ENCODE data around the gene ZBED3.

The ZBED3 gene

DNA sequence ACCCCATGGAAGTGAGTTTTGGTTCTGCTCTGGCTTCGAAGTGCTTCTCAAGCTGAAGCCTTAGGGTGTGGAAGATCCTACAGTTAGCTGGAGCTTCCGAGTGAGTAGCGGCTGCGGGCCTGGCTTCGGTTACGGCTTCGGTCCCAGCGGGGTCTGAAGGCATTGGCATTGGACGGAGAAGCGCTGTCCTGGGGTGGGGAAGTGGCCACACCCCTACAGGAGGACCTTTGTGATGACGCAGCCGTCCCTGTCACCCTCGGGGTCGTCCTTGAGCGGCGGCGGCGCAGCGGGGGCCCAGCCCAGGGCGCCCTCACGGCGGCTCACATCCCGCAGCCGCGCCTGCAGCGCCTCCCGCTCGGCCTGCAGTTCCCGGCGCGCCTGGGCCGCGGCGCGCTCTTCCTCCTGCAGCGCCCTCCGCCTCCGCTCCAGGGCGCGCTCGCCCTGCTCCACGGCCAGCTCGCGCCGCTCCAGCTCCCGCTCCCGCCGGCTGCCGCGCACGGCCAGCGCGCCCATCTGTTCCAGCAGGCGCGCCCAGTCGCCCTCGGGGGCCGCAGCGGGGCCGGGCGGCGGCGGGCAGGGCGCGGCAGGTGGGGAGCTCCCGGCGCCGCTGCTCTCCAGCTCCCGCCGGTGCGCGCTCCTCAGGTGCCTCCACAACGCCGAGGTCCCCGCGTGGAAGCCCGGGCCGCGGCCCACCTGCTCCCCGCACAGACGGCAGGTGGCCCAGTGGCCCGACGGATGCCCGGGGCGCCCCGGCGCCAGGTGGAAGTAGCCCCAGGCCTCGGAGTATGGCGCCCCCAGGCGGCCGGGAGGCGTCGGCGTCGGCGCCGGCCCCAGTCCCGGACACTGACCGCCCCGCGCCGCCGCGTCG, 9.9 kb downstream of the ZBED3 start:
- DNase-seq, result peak; percentile 6

DNA sequence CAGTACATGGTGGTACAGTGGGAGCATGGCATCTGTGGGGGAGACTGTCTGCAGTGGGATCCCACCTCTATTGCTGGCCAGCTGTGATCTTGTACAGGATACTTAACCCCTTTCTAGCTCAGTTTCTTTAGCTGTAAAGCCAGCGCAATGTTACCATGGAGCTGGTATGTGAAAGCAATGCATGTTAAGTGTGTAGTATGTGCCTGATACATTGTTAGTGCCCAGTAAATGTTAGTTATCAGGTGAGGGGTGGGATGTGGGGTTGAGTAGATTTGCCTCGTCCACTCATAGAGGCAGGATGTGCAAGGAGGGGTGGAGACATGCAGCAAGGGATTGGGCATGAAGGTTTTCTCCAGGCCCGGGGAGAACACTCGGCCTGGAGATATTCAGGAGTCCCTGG, 12.3 kb downstream of the ZBED3 start:
- DNase-seq, result no peak

DNA sequence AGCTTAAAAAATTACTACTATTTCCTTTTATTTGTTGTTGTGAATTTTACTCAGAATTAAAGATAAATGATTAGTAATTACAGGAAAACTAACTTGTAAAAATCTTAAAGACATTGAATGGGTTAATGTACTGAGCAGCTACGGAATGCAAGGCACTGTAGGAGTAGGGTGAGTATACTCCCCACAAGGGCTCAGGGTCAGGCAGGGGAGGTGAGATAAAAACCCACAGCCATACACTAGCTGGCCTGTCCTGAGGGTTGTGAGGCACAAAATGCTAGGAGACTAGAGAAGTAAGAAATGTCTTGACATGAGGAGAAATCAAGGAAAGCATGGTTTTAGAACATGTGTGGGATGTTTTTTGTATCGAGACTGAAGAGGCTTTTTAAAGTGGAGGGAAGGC, 13.4 kb downstream of the ZBED3 start:
- DNase-seq, result no peak

DNA sequence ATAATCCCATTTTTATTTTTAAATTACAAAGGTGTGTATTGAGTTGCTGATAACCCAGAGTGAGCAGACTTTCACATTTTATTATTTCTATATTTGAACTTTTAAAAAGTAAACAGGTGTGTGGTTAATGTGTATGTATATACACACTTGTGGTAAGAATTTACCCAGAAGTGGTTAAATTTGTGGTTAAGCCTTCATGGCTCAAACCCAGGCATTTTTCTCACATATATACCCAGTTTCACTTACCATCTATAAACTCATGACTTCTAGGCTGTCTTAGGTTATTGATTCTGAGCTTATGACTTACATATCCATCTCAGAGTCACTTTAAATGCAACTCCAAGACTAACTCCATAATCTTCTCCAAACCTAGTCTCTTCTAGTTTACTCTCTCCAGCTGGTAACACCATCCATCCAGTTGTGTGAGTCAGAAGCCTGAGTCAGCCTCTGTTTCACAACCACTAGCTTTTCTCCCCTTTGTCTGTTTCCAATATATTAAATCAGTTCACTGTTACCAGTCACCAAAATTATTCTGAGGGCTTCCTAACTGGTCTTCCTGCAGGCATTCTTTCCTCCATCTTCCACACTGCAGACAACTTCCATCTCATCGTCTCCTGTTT, 20.2 kb downstream of the ZBED3 start:
- DNase-seq, result no peak

DNA sequence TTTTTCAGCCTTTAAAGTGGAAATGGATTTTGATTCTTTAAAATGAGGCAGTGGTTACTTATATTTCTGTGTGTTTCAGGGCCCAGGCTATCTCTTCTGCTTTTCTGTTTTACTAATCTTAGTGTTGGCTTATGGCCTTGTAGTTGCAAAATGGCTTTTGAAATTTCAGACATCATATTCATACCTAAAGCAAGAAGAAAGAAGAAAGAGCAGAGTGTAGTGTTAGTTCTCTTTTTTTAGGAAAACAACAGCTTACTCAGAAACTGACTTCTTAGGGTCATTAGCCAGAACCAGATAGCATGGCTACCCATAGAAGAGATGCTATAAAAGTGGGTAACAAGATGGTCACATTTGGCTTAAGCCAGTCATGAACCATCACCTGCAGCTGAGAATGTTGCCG, 20.9 kb downstream of the ZBED3 start:
- DNase-seq, result no peak

DNA sequence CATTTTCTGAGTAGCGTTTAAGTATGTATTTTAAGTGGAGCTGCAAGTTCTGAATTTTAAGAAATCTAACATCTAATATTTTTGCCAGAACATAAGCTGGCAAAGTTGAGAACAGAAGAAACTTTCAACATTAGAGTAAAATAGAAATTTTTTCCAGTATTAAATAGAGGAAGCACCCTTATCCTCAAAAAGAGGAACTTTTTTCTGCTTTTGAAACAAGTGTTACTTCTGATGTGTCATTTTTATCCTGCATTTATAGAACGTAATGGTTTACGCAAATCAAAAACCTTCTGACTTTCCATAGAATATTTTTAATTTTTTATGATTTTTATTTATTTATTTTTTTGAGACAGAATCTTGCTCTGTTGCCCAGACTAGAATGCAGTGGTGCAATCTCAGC, 21.8 kb downstream of the ZBED3 start:
- DNase-seq, result no peak

DNA sequence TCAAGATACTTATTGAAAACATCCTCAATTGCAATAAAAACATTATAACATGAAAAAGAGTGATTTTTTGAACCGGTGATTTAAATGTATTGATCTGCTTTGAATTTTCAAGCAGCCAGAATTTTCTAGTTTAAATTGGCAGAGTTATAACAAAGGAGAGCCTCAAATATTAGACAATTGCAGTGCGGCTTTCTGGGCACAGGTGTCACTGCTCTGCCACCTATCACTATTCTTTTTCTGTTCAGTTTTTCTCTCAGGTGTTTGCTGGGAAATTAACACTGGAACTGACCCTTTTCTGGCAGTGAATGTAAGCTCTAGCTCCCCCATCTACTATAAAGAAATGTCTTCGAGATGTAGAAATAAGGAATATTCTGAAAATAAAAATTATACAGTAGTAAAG, 23.0 kb downstream of the ZBED3 start:
- DNase-seq, result no peak

DNA sequence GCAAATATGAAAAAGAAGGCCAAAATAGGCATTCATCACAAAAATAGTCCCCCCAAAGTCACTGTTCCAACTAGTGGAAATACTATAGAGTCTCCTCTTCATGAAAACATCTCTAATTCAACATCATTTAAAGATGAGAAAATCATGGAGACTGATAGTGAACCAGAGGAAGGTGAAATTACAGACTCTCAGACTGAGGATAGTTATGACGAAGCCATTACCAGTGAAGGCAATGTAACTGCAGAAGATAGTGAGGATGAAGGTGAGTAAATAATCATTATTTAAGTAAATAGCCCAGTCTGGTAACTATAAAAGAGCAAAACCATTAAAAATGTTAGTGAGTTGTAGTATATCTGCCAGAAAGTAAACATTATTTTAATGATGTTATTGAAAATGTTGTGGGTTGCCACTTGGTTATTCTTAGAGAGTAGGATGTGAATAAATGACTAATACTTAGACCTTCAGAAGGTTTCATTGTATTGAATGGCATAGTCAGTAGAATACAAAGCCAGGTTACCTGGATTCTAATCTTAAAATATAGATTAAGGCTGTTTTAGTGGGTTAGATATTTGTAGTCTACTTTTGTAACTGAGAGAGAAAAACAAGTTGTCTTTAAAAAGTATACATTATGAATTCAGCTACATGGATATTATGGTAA, 40.5 kb downstream of the ZBED3 start:
- no peak for DNase-seq

DNA sequence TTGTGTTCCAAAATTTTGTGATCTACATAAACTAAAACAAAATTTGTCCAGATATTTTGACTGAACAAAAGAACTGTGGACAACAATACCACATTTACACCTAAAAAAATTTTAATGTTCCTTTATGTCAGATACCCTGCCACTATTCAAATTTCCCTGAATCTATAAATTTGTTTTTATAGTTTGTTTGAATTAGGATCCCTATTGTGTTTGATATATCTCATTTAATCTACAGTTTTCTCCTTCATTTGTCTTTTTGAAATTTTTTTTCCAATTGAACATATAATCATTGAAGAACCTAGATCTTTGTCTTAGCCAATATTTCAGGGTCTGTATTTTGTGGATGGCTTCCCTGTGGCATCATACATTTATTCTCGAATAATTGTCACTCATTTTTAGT, 51.1 kb downstream of the ZBED3 start:
- no peak for DNase-seq

DNA sequence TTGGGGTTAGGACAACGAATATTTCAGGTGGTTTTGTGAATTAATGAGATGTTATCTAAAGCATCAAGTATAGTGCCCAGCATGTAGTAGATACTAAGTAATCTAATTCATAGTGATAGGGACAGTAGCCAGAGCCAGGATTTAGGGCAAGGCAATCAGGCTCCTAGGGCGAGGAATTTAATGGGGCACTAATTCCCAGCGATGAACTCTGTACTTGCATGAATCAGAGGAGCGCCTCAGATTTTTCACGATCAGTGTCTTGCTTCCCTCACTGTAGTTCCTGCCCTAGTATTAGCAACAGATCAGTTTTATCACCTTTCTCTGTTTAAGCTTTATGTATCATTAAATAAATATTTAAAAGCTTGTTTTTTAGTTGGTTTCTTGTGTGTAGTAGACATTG, 53.7 kb downstream of the ZBED3 start:
- DNase-seq, result no peak

DNA sequence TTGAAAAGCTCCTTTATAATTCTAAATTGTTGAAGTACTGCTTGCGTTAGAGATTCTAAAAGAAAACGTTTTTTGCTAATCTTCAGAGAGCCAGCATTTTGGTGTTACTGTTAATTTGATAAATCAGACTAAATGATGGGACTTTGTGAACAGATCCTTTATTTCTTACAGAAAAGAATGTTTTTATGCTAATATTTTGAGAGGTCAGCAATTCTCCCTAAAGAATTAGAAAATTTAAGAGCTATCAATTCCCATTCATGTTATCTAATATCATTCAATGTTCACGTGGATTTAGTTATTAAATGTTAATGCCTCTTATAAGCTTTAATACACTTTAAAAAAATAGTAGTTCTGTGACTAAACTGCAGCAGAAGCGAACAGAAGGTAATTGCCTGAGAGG, 54.5 kb downstream of the ZBED3 start:
- DNase-seq, result no peak

DNA sequence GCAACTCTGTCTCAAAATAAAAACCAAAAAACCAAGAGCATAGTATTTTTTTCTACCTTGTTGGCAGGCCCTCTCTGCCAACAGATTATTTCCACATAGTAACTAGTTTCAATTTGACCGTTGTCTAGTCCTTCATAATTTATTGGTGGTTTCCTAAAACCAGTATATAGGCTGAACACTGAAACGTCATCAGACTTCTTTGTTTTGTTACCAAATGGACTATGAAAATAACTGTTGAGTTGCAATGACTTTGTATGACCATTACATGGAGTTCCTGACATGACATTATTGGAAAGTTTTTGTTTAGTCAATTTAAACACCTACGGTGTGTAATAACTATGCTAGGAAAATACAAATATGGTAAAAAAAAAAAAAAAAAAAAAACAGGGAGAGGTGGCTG, 55.2 kb downstream of the ZBED3 start:
- DNase-seq, result no peak

DNA sequence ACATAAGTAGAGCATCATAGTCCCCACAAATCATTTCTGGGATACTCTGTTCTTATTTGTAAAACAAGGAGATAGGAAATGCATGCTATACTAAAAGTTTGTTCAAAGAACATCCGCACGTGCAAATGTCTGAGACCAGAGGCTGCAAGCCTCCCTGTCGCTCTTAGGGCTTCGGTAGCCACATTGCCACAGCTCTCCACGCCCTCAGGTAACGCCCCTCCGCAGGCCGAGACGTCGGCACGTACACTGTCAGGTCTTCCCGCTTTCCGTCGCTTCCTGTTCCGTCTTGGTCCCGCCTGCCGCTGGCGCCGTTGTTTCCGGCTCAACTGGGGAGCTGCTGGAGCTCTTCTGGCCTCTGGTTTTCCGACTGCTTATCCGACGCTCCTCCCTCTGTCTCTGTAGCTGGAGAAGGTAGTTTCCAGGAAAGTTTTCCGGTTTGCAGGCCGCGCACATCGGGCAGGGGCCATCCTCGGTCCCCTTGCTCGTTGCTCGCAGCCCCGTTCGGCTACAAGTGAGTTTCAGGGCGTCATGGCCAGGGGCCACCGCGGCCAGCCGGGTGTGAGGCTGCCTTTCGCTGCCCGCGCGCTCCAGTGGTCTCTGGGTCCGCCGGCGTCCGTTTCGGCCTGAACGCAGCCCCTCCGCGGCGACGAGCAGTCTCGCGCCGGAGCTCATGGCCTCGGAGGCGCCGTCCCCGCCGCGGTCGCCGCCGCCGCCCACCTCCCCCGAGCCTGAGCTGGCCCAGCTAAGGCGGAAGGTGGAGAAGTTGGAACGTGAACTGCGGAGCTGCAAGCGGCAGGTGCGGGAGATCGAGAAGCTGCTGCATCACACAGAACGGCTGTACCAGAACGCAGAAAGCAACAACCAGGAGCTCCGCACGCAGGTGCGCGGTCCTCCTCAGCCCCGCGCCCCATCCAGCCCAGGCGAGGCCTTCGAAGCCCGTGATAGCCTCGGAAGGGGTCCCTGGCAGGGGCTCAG, 56.7 kb downstream of the ZBED3 start, which contains the start of gene AGGF1:
Gene AGGF1 (plus strand): TSS at position 308 of the 975 bp plus-strand sequence. CDS start 363 bp downstream, at position 671.
- DNase-seq, result peak; percentile 87

DNA sequence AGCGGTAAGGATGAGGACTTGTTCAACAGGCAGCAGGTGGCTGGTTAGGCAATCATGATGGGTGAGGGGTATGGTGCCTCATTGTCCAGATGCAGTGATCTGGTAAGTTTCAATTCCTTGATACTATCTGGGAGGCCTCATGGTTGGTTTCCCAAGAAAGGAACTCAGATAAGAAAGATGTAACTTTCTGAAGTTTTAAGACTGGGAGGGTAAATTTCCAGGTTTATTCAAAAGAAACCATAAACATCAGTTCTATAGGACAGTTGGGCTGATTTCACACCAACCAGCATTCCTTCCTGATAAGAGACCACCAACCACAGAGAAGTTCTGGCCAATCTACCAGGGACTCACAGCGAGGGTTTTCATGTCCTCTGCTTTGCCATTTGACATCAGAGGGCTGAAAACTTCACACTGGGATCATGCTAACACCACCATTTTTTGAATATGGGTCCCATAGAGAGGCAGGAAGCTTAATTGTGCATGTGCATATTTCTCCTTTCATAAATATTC, 57.7 kb downstream of the ZBED3 start:
- DNase-seq, result no peak

DNA sequence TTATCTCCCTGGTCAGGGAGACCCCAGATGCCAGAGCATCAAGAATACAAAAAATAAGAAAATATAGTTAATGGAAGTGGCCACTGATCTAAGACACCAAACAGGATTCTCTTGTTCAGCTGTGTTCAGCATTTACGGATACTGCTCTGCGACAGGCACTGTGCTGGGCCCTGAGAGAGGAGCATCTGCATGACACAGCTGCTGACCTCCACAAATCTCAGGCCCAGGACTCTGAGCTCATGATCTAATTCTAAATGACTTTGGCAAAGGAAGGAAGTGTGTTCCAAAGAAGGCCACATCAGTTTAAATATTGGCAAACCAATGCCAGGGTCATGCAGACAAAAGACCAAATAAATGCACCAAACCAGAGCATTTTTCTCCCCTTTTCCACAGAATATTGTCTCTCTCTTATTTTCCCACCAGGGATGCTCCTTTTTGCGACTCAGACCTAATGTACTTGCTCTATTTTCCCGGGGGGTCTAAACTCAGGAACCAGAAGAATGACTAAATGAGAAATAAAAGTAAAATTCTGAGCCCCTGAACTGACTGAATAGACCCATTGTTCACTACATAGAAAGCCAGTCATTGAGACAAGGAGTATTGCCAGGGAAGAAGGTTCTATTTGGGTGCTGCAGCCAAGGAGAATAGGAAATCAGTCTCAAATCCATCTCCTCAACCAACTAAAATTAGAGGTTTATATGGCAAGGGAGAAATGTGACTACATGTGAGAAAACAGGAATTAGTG, 58.3 kb downstream of the ZBED3 start:
- no peak for DNase-seq

DNA sequence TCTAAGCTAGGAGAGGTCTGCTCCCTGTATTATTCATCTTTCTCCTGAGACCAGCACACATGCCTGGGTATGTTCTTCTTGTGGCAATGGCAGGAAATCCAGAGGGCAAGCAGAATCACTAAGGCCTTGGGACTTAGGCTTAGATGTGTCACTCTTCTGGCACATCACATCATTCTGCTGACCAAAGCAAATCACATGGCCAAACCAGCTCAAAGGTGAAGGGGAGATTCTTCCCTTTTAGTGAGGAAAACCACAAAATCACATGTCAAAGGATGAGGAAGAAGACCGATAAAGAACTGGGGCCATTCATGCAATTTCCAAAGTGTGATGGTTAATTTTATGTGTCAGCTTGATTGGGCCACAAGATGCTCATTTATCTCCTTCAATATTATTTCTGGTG, 62.6 kb downstream of the ZBED3 start:
- no peak for DNase-seq

DNA sequence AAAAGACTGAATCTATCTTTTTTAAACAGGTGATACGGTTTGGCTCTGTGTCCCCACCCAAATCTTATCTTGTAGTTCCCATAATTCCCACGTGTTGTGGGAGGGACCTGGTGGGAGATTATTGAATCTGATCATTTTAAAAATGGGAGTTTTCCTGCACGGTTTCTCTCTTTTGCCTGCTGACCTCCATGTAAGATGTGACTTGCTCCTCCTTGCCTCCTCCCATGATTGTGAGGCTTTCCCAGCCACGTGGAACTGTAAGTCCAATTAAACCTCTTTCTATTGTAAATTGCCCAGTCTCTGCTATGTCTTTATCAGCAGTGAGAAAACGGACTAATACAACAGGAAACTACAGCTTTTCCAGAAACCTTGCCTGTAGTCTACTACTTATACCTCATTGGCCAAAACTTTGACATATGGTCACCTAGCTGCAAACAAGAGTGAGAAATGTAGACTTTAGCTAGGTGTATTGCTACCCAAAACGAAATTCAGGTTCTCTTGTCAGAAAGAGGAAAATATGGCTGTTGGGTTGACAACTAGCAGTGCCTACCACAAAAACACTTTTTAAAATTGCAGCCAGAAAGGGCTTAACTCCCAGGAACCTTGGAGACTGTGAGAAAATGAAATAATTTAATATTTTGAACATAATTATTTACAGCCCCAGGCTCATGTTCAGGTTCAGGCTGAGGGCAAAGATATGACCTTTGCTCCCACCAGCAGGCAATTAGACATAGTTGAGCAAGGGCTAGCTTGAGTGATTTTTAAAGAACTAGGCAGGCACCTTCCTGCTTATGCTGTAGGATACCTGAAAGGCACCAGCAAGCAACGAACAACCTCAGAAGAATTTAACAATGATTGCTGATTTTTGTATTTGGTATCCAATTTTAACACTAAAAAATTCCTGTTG, 64.3 kb downstream of the ZBED3 start:
- DNase-seq, result no peak

Measured in effector CD4-positive, alpha-beta T cell (primary cell).